Measurements from ENCODE around the gene CHTOP.

CHTOP gene

GRCh38 chr1:153647346-153647714, 13.5 kb downstream of the CHTOP start:
- DNase-seq (ENCODE audit: low read depth) = no peak
- no peak overlapping the region for H3K4me3 ChIP-seq (ENCODE audit: low read depth, low read length)
- no peak for TF ChIP-seq CTCF (IDR thresholded peaks at IDR 0.05; ENCODE audit: control insufficient read depth, extremely low read depth, insufficient read depth)

- no peak for TF ChIP-seq CTCF (IDR thresholded peaks at IDR 0.05; ENCODE audit: control insufficient read depth, extremely low read depth, insufficient read depth)
- H3K4me3 ChIP-seq (ENCODE audit: low read depth, low read length) = no peak overlapping the region
Measured at GRCh38 chr1:153648000-153648643, 14.3 kb downstream of the CHTOP start.

GRCh38 chr1:153649137-153649862, 15.4 kb downstream of the CHTOP start:
- no peak for TF ChIP-seq CTCF (IDR thresholded peaks at IDR 0.05; ENCODE audit: control insufficient read depth, extremely low read depth, insufficient read depth)
- no peak overlapping the region for H3K4me3 ChIP-seq (ENCODE audit: low read depth, low read length)
- no peak for DNase-seq (ENCODE audit: low read depth)

More at GRCh38 chr1:153648000-153648643, 14.3 kb downstream of the CHTOP start:
- no peak for DNase-seq (ENCODE audit: low read depth)

- TF ChIP-seq CTCF (IDR thresholded peaks at IDR 0.05; ENCODE audit: control insufficient read depth, extremely low read depth, insufficient read depth) = no peak
- peak; percentile 94 for DNase-seq (ENCODE audit: low read depth)
- H3K4me3 ChIP-seq (ENCODE audit: low read depth, low read length) = no peak overlapping the region
Measured at GRCh38 chr1:153649863-153650235, 16.0 kb downstream of the CHTOP start.

GRCh38 chr1:153651771-153652170, 17.9 kb downstream of the CHTOP start:
- no peak for TF ChIP-seq CTCF (IDR thresholded peaks at IDR 0.05; ENCODE audit: control insufficient read depth, extremely low read depth, insufficient read depth)
- DNase-seq (ENCODE audit: low read depth) = no peak
- no peak overlapping the region for H3K4me3 ChIP-seq (ENCODE audit: low read depth, low read length)

- DNase-seq (ENCODE audit: low read depth) = no peak
- no peak for TF ChIP-seq CTCF (IDR thresholded peaks at IDR 0.05; ENCODE audit: control insufficient read depth, extremely low read depth, insufficient read depth)
- no peak overlapping the region for H3K4me3 ChIP-seq (ENCODE audit: low read depth, low read length)
Measured at GRCh38 chr1:153652805-153653500, 19.1 kb downstream of the CHTOP start.

Data from LNCaP clone FGC (cell line).